Stimulated activated CD4-positive, alpha-beta T cell treated with anti-CD3 and anti-CD28 coated beads, Interleukin-2, amount 100 ng/mL, for 48 hours (primary cell): ENCODE data around the gene ATAD5.
A peak's percentile ranks its signal among the peaks of the same experiment; 100 is the strongest.
"Not testable (repeated sequence)": the region's sequence is repeated elsewhere in the genome, so short reads cannot be mapped to it uniquely, and the experiment has no call there.

ENCODE experiments used
- DNase-seq, 2 donors: peaks; one replicate each; pipeline ENCODE4 v3.0.0-alpha.2; 2020

Gene ATAD5

GRCh38 chr17:30831663-30832437 lies at the start of gene ATAD5:
Gene ATAD5 (plus strand): TSS chr17:30831966. CDS start chr17:30832348, 382 bp downstream.
- peak; percentile 84 to 87 for DNase-seq

GRCh38 chr17:30782206-30782605 lies 49.6 kb upstream of the ATAD5 start:
- no peak for DNase-seq

DNA sequence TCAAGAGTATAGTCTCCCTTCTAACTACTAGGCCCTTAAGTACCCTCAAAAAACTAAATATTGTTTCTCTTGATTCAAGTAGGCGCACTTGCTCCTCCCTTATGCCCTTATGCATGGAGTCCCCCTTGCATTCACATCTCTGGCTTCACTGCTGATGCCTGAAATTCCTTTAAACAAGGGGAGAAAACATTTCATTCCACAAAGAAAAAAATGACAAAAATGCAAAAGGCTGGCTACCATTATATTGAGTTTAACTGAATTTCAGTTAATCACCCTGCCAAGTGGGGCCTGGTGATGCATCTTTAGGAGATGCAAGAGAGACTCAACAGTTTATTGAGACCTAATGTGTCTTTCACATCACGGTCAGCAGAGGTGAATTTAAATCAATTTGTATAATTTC lies 42.8 kb upstream of the ATAD5 start:
- DNase-seq: no peak

DNA sequence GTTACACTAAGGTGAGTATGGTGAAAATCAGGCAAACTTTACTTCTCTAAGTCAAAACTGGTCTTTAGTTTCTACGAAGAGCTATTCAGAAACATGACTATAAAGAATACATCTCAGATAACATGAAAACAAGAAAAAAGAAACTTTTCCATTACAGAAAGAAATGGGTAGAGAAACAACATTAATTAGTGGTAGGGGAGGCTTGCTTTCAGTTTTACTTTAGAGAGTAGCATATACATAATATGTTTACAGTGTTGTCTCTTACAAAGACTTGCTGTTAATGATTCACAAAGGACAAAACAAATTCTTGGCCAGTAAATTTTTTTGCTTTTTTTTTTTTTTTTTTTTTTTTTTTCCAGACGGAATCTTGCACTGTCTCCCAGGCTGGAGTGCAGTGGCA lies 41.5 kb upstream of the ATAD5 start:
- DNase-seq: no peak

GRCh38 chr17:30793282-30793977 lies 38.3 kb upstream of the ATAD5 start:
- no peak for DNase-seq

DNA sequence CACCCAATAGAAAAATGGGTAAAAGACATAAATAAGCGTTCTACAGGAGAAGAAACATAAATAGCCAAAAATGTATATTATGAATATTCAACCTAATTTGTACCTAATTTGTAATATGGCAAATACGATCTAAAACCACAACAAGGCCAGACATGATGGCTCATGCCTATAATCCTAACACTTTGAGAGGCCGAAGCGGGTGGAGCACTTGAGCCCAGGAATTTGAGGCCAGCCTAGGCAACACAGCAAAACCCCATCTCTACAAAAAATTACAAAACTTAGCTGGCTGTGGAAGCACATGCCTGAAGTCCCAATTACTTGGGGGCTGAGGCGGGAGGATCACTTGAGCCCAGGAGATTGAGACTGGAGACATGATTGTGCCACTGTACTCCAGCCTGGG lies 37.4 kb upstream of the ATAD5 start:
- no peak for DNase-seq

DNA sequence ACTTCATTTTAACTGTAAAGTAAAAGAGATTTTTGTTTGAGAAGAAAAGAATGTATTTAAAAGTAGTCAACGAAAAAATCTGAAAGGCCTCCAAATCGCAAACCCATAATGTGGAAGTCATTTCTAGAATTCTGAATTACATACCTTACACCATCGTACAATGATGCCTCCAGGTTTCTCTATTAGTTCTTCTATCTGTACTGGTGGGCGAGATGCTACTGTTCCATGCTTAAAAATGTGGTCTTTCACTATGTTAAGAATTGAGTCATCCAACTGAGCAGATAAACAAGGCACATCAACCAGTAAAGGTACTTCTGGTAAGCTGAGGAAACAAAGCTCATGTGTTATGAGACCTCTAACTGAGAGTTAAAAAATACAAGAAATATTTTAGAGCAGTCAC lies 35.8 kb upstream of the ATAD5 start:
- DNase-seq: no peak

GRCh38 chr17:30801671-30802070 lies 30.1 kb upstream of the ATAD5 start:
- no peak for DNase-seq

- no peak for DNase-seq
These were observed 25.8 kb upstream of the ATAD5 start for GRCh38 chr17:30805944-30806456.

DNA sequence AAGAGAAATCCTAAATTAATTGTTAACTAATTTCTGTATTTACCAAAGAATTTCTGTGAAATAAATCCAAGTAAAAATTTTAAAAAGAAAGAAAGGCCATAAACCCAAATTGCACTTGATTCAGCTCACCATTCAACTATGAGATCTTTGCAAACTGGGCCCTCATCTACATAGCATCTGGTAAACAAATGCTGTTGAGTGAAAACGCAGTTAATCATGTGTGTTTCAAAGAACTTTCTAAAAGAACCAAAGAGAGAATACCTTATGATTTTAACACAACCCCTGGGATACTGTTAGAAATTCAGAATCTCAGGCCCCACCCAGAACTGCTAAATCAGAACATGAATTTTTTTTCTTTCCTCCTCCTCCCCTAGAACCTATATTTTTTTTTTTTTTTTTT lies 23.9 kb upstream of the ATAD5 start:
- no peak for DNase-seq

- DNase-seq: no peak
These were observed 22.9 kb upstream of the ATAD5 start for GRCh38 chr17:30808785-30809286.

GRCh38 chr17:30809867-30810266 lies 21.9 kb upstream of the ATAD5 start:
- no peak for DNase-seq

- DNase-seq: no peak
These were observed 19.3 kb upstream of the ATAD5 start for GRCh38 chr17:30812218-30813177.

GRCh38 chr17:30814236-30814635 lies 17.5 kb upstream of the ATAD5 start:
- not testable (repeated sequence) for DNase-seq

- not testable (repeated sequence) for DNase-seq
These were observed 16.9 kb upstream of the ATAD5 start for GRCh38 chr17:30814860-30815259.

DNA sequence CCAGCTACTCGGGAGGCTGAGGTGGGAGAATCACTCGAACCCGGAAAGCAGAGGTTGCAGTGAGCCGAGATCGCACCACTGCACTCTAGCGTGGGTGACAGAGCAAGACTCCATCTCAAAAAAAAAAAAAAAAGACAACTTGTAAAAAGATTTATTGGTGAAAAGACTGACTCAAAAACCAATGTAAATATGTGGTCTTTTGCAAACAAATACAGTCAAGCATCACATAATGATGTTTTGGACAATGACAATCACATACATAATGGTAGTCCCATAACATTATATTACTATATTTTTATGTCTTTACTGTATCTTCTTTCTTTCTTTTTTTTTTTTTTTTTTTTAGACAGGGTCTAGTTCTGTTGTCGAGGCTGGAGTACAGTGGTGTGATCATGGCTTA lies 15.6 kb upstream of the ATAD5 start:
- DNase-seq: no peak

DNA sequence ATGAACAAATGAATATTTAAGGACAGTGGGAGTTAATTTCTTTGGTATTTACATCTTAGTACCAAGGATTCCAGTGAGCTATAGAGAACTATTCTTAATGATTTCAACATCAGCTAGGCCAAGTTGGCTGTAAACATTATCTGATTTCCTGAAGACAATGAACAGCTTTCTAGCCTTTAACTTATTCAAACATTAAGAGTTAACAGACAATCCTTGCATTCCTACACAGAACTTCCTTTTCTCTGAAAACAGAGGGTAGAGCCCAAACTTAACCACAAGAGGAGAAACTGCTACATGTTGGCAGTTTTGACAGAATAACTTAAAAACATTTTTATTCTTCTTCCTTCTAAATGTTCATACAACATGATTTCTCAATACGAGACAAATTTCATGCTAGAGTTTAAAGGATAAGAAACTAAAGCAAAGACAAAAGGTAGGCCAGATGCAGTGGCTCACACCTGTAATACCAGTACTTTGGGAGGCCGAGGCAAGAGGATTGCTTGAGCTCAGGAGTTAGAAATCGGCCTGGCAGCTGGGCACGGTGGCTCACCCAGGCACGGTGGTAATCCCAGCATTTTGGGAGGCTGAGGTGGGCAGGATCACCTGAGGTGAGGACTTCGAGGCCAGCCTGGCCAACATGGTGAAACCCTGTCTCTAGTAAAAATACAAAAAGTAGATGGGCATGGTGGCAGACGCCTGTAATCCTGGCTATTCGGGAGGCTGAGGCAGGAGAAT lies 11.6 kb upstream of the ATAD5 start:
- no peak for DNase-seq

GRCh38 chr17:30821871-30822723 lies 9.7 kb upstream of the ATAD5 start:
- no peak for DNase-seq

GRCh38 chr17:30822919-30823318 lies 8.8 kb upstream of the ATAD5 start:
- not testable (repeated sequence) for DNase-seq

- DNase-seq: no peak
These were observed 8.3 kb upstream of the ATAD5 start for GRCh38 chr17:30823421-30823820.

DNA sequence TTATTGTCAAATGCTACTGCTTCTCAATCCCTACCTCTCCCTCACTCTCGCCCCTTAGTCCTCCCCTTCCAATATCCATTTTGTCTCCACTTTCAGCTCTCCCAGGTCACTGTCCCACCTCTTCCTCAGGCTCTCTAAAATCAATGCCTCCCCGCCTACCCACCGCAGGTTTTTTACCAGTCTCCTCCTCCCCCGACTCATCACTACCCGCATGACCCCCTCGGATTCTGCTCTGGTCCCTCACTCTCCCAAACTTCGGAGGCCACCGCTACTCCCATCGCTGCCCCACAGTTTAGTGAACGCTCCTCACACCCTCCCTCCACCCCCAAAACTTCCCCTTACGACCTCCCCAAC lies 7.8 kb upstream of the ATAD5 start:
- no peak for DNase-seq
